HepG2 (cell line): ENCODE results near the gene SERPIND1. TPM values are rescaled to one million over a fixed set of nuclear protein-coding genes. Genes with fewer than 3 reads are reported as not detected.

Experiments used
- ATAD3A ChIP-seq: sonication (generic); formaldehyde crosslinking; IDR thresholded peaks from 2 replicates; pipeline ENCODE4 v1.4.0; 2020; ENCODE audit warnings: missing genetic modification reagents
- CREM ChIP-seq, 2 experiments: sonication (generic) in 1 of 2; formaldehyde crosslinking in 1 of 2; IDR thresholded peaks; 2 replicates each; pipeline versions ENCODE4 v1.4.0 to v1.6.1; 2016 to 2020; ENCODE audit warnings: antibody characterized with exemption in 1 of 2, mild to moderate bottlenecking in 1 of 2, missing genetic modification reagents in 1 of 2
- MED13 ChIP-seq: sonication (generic); formaldehyde crosslinking; IDR thresholded peaks from 2 replicates; pipeline ENCODE4 v1.5.0; 2020; ENCODE audit warnings: missing genetic modification reagents
- MEIS2 ChIP-seq: sonication (generic); formaldehyde crosslinking; IDR thresholded peaks from 2 replicates; pipeline ENCODE4 v1.9.0; 2021; ENCODE audit warnings: mild to moderate bottlenecking, missing genetic modification reagents
- MXD4 ChIP-seq: IDR thresholded peaks from 2 replicates; pipeline ENCODE4 v1.6.1; 2016; ENCODE audit warnings: mild to moderate bottlenecking, missing biosample characterization, missing genetic modification reagents
- NR2F1 ChIP-seq, 2 experiments: fragments of 450-650 bp in 1 of 2; formaldehyde crosslinking in 1 of 2; IDR thresholded peaks; 2 replicates each; pipeline versions ENCODE4 v1.5.0 to v1.6.1; 2016 to 2020; ENCODE audit warnings: mild to moderate bottlenecking in 1 of 2, missing compliant biosample characterization in 1 of 2, missing genetic modification reagents in 1 of 2, moderate library complexity in 1 of 2
- REXO4 ChIP-seq: sonication (generic); formaldehyde crosslinking; IDR thresholded peaks from 2 replicates; pipeline ENCODE4 v1.8.0; 2022; ENCODE audit warnings: missing genetic modification reagents, mild to moderate bottlenecking, borderline replicate concordance
- SP140L ChIP-seq: sonication (generic); formaldehyde crosslinking; IDR thresholded peaks from 2 replicates; pipeline ENCODE4 v1.4.0; 2020; ENCODE audit warnings: missing genetic modification reagents, borderline replicate concordance
- ZEB1 ChIP-seq: IDR thresholded peaks from 2 replicates; pipeline ENCODE4 v1.6.1; 2012; ENCODE audit warnings: mild to moderate bottlenecking, low read depth, inconsistent platforms; ENCODE audit not compliant: insufficient replicate concordance
- ZNF253 ChIP-seq: sonication (generic); formaldehyde crosslinking; IDR thresholded peaks from 2 replicates; pipeline ENCODE4 v1.8.0; 2022; ENCODE audit warnings: mild to moderate bottlenecking, missing genetic modification reagents, borderline replicate concordance
- ZNF30 ChIP-seq: sonication (generic); formaldehyde crosslinking; IDR thresholded peaks from 2 replicates; pipeline ENCODE4 v1.5.0; 2020; ENCODE audit warnings: mild to moderate bottlenecking, missing genetic modification reagents
- ZNF549 ChIP-seq: sonication (generic); formaldehyde crosslinking; IDR thresholded peaks from 2 replicates; pipeline ENCODE4 v1.5.0; 2020; ENCODE audit warnings: missing genetic modification reagents
- ZNF569 ChIP-seq: sonication (generic); formaldehyde crosslinking; IDR thresholded peaks from 2 replicates; pipeline ENCODE4 v1.5.0; 2020; ENCODE audit warnings: mild to moderate bottlenecking, missing genetic modification reagents, moderate library complexity, borderline replicate concordance
- ZNF780A ChIP-seq: sonication (generic); formaldehyde crosslinking; IDR thresholded peaks from 2 replicates; pipeline ENCODE4 v1.8.0; 2022; ENCODE audit warnings: mild to moderate bottlenecking, missing genetic modification reagents, moderate library complexity
- polyA plus RNA-seq, 8 experiments: library from polyadenylated mRNA; depleted of rRNA in 3 of 8; stranded (reverse) in 7 of 8; unstranded in 1 of 8; fragments of >200 nt; fragmentation: Illumina TruSeq in 4 of 8; extraction: Trizol in 4 of 8; gene quantifications; 2 replicates each; pipeline versions ENCODE4 v1.2.1 to v1.2.3, GENCODE V29; 2011 to 2016; ENCODE audit warnings: low read depth in 4 of 8, missing spikeins in 1 of 8, mixed read lengths in 1 of 8; ENCODE audit not compliant: insufficient read depth in 1 of 8
- total RNA-seq, 5 experiments: library from RNA; depleted of rRNA; stranded (reverse); fragments of >200 nt; fragmentation: Illumina TruSeq; extraction: Trizol; gene quantifications; 2 replicates each; pipeline ENCODE4 v1.2.3, GENCODE V29; 2016; ENCODE audit warnings: low read depth in 1 of 5
- TF ChIP-seq, protein P1 (sequence below): sonication (generic); formaldehyde crosslinking; IDR thresholded peaks from 2 replicates; pipeline ENCODE4 v1.4.0; 2020; ENCODE audit warnings: missing genetic modification reagents, borderline replicate concordance
- TF ChIP-seq, protein P2 (sequence below): sonication (generic); formaldehyde crosslinking; IDR thresholded peaks from 2 replicates; pipeline ENCODE4 v1.5.0; 2020; ENCODE audit warnings: missing genetic modification reagents, mild to moderate bottlenecking, borderline replicate concordance
- TF ChIP-seq, protein P3 (sequence below): sonication (generic); formaldehyde crosslinking; IDR thresholded peaks from 2 replicates; pipeline ENCODE4 v1.8.0; 2022; ENCODE audit warnings: mild to moderate bottlenecking, missing genetic modification reagents, moderate library complexity
- TF ChIP-seq, protein P4 (sequence below): sonication (generic); formaldehyde crosslinking; IDR thresholded peaks from 2 replicates; pipeline ENCODE4 v1.5.1; 2020; ENCODE audit warnings: mild to moderate bottlenecking, missing genetic modification reagents, moderate library complexity

Gene SERPIND1
- total and polyA plus RNA-seq, 2 of the 13 experiments (the other 11 are each of a cell fraction or from before 2014, with no cell fraction given): 111 to 350 TPM

DNA sequence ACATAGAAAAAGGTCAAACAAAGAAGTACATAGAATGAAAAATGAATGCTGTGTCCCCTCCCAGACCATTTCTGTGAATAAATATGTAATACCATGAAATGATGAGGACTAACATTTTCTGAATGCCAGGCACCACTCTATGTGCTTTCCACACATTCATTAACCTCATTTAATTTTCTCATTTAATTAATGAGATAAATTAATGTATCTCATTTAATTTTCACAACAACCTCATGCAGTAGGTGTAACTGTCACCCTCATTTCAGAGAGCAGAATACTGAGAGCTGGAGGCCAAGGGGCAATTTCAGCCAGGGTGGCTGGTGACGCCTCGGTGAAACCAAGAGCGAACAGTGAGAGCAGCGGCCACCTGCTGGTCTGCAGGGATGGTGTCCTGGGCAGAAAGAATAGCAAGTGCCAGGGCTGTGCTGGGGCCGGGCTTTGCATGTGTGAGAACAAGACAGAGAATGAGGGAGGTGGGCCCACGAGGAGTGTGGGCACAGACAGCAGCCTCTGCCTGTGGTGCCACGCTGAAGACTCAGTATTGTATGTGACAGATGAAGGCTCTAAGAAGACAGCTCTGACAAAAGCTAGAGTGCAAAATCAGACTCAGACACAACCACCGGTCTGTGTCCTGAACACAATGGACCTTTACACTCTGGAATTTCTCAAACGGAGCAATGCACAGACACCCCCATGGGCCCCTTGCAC, 1.8 kb upstream of the SERPIND1 start (continued):
- no peak for TF ChIP-seq MED13
- 0 out of 2 replicates have a peak, but pooled peaks have one; percentile 44 for TF ChIP-seq MXD4
- 0 out of 2 replicates have a peak, but pooled peaks have one; percentile 20 for TF ChIP-seq CREM (IDR thresholded peaks at IDR 0.05)
- no peak for TF ChIP-seq CREM (CRISPR knock-in tag; IDR thresholded peaks at IDR 0.05)
- no peak for TF ChIP-seq ZNF253 (CRISPR knock-in tag)
- TF ChIP-seq ATAD3A (CRISPR knock-in tag): no peak
- TF ChIP-seq NR2F1 (CRISPR knock-in tag; IDR thresholded peaks at IDR 0.05): peak in 1 of 2 experiments; percentile 21; a peak in 1 of 4 replicates
- TF ChIP-seq, protein P1, sequence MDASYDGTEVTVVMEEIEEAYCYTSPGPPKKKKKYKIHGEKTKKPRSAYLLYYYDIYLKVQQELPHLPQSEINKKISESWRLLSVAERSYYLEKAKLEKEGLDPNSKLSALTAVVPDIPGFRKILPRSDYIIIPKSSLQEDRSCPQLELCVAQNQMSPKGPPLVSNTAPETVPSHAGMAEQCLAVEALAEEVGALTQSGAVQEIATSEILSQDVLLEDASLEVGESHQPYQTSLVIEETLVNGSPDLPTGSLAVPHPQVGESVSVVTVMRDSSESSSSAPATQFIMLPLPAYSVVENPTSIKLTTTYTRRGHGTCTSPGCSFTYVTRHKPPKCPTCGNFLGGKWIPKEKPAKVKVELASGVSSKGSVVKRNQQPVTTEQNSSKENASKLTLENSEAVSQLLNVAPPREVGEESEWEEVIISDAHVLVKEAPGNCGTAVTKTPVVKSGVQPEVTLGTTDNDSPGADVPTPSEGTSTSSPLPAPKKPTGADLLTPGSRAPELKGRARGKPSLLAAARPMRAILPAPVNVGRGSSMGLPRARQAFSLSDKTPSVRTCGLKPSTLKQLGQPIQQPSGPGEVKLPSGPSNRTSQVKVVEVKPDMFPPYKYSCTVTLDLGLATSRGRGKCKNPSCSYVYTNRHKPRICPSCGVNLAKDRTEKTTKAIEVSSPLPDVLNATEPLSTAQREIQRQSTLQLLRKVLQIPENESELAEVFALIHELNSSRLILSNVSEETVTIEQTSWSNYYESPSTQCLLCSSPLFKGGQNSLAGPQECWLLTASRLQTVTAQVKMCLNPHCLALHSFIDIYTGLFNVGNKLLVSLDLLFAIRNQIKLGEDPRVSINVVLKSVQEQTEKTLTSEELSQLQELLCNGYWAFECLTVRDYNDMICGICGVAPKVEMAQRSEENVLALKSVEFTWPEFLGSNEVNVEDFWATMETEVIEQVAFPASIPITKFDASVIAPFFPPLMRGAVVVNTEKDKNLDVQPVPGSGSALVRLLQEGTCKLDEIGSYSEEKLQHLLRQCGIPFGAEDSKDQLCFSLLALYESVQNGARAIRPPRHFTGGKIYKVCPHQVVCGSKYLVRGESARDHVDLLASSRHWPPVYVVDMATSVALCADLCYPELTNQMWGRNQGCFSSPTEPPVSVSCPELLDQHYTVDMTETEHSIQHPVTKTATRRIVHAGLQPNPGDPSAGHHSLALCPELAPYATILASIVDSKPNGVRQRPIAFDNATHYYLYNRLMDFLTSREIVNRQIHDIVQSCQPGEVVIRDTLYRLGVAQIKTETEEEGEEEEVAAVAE (CRISPR knock-in tag): no peak
- TF ChIP-seq SP140L: no peak
- TF ChIP-seq ZEB1: no peak
- no peak for TF ChIP-seq REXO4
- TF ChIP-seq, protein P2, sequence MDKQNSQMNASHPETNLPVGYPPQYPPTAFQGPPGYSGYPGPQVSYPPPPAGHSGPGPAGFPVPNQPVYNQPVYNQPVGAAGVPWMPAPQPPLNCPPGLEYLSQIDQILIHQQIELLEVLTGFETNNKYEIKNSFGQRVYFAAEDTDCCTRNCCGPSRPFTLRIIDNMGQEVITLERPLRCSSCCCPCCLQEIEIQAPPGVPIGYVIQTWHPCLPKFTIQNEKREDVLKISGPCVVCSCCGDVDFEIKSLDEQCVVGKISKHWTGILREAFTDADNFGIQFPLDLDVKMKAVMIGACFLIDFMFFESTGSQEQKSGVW: no peak
- no peak for TF ChIP-seq MEIS2 (CRISPR knock-in tag)
- TF ChIP-seq ZNF30: no peak
- TF ChIP-seq, protein P3, sequence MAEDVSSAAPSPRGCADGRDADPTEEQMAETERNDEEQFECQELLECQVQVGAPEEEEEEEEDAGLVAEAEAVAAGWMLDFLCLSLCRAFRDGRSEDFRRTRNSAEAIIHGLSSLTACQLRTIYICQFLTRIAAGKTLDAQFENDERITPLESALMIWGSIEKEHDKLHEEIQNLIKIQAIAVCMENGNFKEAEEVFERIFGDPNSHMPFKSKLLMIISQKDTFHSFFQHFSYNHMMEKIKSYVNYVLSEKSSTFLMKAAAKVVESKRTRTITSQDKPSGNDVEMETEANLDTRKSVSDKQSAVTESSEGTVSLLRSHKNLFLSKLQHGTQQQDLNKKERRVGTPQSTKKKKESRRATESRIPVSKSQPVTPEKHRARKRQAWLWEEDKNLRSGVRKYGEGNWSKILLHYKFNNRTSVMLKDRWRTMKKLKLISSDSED: no peak
- no peak for TF ChIP-seq ZNF549
- no peak for TF ChIP-seq ZNF780A
- TF ChIP-seq ZNF569 (CRISPR knock-in tag): no peak
- TF ChIP-seq, protein P4, sequence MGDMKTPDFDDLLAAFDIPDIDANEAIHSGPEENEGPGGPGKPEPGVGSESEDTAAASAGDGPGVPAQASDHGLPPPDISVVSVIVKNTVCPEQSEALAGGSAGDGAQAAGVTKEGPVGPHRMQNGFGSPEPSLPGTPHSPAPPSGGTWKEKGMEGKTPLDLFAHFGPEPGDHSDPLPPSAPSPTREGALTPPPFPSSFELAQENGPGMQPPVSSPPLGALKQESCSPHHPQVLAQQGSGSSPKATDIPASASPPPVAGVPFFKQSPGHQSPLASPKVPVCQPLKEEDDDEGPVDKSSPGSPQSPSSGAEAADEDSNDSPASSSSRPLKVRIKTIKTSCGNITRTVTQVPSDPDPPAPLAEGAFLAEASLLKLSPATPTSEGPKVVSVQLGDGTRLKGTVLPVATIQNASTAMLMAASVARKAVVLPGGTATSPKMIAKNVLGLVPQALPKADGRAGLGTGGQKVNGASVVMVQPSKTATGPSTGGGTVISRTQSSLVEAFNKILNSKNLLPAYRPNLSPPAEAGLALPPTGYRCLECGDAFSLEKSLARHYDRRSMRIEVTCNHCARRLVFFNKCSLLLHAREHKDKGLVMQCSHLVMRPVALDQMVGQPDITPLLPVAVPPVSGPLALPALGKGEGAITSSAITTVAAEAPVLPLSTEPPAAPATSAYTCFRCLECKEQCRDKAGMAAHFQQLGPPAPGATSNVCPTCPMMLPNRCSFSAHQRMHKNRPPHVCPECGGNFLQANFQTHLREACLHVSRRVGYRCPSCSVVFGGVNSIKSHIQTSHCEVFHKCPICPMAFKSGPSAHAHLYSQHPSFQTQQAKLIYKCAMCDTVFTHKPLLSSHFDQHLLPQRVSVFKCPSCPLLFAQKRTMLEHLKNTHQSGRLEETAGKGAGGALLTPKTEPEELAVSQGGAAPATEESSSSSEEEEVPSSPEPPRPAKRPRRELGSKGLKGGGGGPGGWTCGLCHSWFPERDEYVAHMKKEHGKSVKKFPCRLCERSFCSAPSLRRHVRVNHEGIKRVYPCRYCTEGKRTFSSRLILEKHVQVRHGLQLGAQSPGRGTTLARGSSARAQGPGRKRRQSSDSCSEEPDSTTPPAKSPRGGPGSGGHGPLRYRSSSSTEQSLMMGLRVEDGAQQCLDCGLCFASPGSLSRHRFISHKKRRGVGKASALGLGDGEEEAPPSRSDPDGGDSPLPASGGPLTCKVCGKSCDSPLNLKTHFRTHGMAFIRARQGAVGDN (CRISPR knock-in tag): peak; percentile 93
